NCI-H146 treated with DMSO at 0.1 percent for 48 hours (cell line): ENCODE measurements around the gene LAMB1.
"Not testable (repeated sequence)": the region's sequence is repeated elsewhere in the genome, so short reads cannot be mapped to it uniquely, and the experiment has no call there.

Source experiments
- DNase-seq: peaks from one replicate; lab custom pipeline; 2025; ENCODE audit not compliant: unreplicated experiment; lab: John Stamatoyannopoulos, UW

LAMB1 gene

DNA sequence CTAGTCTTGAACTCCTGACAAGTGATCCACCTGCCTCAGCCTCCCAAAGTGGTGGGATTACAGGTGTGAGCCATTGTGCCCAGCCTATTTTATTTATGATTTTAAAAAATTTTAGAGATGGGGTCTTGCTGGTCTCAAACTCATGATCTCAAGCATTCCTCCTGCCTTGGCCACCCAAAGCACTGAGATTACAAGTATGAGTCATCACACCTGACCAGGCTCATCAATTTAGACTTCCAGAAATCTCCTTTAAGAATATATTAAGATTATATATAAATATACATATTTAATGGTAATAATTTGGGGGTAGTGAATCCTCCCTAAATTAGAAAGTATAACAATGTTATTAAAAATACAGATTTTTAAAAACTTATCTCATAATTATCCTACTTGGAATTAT is 29.1 kb downstream of the LAMB1 start:
- DNase-seq, result no peak

GRCh38 chr7:107972941-107973376 is 30.0 kb downstream of the LAMB1 start:
- DNase-seq, result no peak

DNA sequence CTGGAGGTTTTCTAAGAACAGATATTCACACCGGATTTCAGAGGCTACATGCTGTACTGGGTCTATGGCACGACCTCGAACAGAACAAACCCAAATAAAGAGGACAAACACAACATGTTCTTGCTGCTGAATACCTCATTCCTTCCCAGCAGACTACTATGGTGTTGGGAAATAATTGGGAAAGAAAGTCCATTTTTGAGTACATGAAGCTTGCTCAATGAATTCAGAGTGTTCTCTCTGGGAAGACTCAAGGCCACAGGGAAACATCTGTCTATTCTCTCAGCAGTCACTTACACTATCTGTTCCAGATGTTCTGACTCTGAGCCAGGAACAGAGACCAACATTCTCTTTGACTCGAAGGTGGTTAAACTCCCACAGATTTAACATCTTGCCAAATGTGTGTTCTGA is 30.9 kb downstream of the LAMB1 start:
- no peak for DNase-seq

DNA sequence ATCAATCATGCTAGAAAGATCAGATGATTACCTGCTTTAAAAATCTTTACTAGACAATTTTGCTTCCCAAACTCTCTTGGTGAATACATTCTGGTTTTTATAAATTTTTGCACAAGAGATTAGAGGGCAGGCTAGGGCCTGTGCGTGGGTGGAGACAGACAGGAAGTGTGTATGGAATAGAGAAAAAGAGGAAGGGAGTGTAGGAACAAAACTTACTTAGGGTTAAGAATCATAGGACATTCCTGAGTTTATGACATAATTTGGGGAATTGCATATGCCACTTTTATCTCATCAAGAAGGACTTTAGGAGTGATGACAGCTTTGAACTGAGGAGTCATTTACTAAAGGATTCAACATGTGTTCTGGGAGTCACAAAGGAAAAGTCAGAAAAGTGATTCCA is 31.3 kb downstream of the LAMB1 start:
- no peak for DNase-seq

DNA sequence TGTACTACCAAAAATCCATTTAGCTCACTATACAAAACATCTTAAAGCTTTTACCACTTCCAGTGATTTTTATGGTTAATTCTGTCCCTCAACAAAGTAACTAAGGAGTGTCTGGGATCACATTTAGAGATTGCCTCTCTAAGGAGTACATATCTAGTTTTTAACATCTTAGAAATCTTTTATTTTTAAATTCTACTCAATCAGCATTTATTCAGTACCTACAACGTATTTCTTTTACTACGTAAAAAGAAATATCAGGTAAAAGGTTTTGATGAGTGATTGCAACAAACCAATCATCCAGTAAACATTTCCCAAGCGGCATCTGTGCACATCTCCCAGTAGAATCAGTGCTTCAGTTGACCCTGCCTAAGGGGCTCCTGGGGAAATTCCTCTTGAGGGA is 31.9 kb downstream of the LAMB1 start:
- DNase-seq, result no peak

GRCh38 chr7:107969856-107970255 is 33.1 kb downstream of the LAMB1 start:
- DNase-seq, result no peak

GRCh38 chr7:107968449-107968848 is 34.5 kb downstream of the LAMB1 start:
- DNase-seq, result no peak

- DNase-seq, result peak; percentile 65
These were observed 35.5 kb downstream of the LAMB1 start for GRCh38 chr7:107967420-107967819.

- peak; percentile 69 for DNase-seq
These were observed 36.2 kb downstream of the LAMB1 start for GRCh38 chr7:107966711-107967110.

GRCh38 chr7:107964510-107964909 is 38.5 kb downstream of the LAMB1 start:
- DNase-seq, result no peak

GRCh38 chr7:107962817-107963216 is 40.1 kb downstream of the LAMB1 start:
- no peak for DNase-seq

GRCh38 chr7:107961405-107961804 is 41.6 kb downstream of the LAMB1 start:
- no peak for DNase-seq

- no peak for DNase-seq
These were observed 42.7 kb downstream of the LAMB1 start for GRCh38 chr7:107960272-107960671.

GRCh38 chr7:107959527-107959898 is 43.4 kb downstream of the LAMB1 start:
- DNase-seq, result no peak

GRCh38 chr7:107958764-107959526 is 44.0 kb downstream of the LAMB1 start:
- DNase-seq, result no peak

DNA sequence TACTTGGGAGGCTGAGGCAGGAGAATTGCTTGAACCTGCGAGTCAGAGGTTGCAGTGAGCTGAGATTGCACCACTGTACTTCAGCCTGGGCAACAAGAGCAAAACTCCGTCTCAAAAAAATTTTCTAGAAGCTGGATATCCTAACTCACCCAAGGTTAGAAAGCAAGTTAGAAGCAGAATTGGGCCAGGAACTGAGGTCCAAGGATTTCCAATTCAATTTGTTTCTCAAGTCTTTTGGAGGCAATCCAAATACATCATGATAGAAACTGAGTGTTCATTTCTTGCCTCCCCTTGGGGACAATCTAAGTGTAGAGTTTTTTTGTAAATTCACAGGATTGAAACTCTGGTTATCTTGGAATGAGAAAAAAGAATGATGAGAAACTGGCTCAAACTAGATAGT is 45.5 kb downstream of the LAMB1 start:
- DNase-seq, result no peak

GRCh38 chr7:107956950-107957349 is 46.0 kb downstream of the LAMB1 start:
- not testable (repeated sequence) for DNase-seq

GRCh38 chr7:107955394-107955793 is 47.6 kb downstream of the LAMB1 start:
- no peak for DNase-seq

DNA sequence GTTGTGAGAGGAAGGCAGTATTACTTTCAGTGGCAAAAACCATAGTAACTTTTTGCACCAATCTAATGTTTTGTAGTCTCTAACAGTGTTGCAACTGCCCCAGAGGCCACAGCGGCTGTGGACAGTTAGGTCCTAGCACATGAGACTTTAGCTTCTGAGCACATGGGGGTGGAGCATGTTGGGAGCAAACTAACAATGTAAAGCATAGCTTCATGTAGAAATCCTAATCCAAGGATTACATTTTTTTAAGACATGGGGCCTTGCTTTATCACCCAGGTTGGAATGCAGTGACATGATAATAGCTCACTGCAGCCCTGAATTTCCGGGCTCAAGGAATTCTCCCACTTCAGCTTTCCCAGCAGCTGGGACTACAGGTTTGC is 49.0 kb downstream of the LAMB1 start:
- DNase-seq, result no peak

DNA sequence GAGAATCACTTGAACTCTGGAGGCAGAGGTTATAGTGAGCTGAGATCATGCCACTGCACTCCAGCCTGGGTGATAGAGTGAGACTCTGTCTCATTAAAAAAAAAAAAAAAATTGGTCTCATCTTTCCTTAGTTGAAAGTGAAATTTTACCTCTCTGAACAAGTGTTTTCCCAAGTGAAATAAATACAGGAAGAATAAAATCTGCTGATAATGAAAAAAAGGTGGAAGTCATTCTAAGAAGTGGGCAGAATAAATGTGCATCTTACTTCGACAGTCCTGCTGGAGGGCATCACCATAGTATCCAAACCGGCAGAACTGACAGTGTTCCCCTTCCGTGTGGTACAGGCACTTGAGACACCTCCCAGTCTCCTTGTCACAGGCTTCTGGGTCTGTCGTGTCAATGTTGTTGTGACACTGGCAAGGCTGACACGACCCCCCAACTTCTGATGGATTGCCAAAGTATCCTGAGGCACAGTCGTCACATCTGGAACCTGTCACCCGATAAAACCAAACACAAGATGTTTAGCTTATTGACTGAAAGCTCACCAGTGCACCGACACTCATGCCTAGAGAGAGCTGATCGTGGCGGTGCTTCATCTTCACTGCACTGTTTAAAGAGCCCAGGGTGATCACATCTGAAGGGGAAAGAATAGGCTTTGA is 49.6 kb downstream of the LAMB1 start:
- DNase-seq, result no peak

DNA sequence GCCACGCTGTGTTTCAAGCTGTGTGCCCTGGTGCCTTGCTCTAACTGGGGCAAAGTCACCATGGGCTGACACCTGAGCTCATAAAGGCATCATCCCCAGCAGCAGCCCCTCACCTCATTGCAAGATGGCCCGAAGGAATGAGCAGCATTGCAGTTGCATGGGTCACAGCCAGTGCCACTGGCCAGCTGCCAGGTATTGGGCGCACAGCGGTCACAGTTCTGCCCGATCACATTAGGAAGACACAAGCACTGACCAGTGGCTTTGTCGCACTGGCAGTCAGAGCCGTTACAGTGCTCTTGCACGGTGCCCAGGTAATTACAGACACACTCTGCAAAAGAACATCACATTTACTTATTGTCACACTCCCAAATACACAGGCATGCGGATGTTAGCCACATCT is 51.1 kb downstream of the LAMB1 start:
- no peak for DNase-seq

- DNase-seq, result no peak
These were observed 51.7 kb downstream of the LAMB1 start for GRCh38 chr7:107951172-107951787.
